Erythroblast (primary cell): ENCODE results near the gene RBMS1.

Experiments
- DNase-seq, 2 experiments: peaks; one replicate each; lab custom pipeline; 2025; lab: John Stamatoyannopoulos, UW
- GATA1 ChIP-seq: IDR thresholded peaks from 2 replicates; pipeline ENCODE4 v1.6.1; 2011; ENCODE audit warnings: low read depth, mild to moderate bottlenecking, control low read depth, low read length, moderate library complexity
- POLR2A ChIP-seq: IDR thresholded peaks from 2 replicates; pipeline ENCODE4 v1.6.1; 2011; ENCODE audit warnings: mild to moderate bottlenecking, low read length

RBMS1 gene

GRCh38 chr2:160471950-160472349, 21.7 kb downstream of the RBMS1 start:
- TF ChIP-seq POLR2A = no peak
- no peak for TF ChIP-seq GATA1
- no peak for DNase-seq

- TF ChIP-seq POLR2A (no peak), GATA1 (no peak)
- no peak for DNase-seq
Measured at GRCh38 chr2:160469621-160470204, 23.9 kb downstream of the RBMS1 start.

- no peak for DNase-seq
- no peak for TF ChIP-seq POLR2A
- TF ChIP-seq GATA1 = no peak
Measured at GRCh38 chr2:160469164-160469563, 24.4 kb downstream of the RBMS1 start.

GRCh38 chr2:160467086-160467485, 26.5 kb downstream of the RBMS1 start:
- no peak for DNase-seq
- TF ChIP-seq GATA1 (no peak), POLR2A (no peak)

GRCh38 chr2:160465406-160465805, 28.2 kb downstream of the RBMS1 start:
- no peak for DNase-seq
- TF ChIP-seq GATA1 (no peak), POLR2A (no peak)

DNA sequence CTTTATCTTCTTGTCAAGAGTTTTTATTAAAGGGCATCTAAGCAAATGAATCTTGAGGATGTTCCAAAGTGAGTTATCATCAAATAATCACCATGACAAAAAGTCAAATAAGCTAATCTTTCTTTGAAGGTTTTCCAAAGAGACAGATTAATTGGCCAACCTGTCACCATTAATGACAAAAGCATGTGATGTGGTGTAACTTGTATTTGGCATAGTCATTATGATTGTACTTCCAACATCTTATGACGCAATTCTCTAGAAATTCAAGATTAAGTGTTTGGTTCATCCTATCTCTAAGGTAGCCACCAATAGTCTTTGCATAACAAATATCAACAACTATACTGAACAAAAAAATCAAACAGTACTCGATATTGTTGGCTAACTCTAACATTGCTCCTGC, 28.6 kb downstream of the RBMS1 start:
- no peak for TF ChIP-seq POLR2A
- TF ChIP-seq GATA1 = no peak
- DNase-seq = no peak

GRCh38 chr2:160464017-160464416, 29.6 kb downstream of the RBMS1 start:
- no peak for DNase-seq
- no peak for TF ChIP-seq GATA1
- TF ChIP-seq POLR2A = no peak

DNA sequence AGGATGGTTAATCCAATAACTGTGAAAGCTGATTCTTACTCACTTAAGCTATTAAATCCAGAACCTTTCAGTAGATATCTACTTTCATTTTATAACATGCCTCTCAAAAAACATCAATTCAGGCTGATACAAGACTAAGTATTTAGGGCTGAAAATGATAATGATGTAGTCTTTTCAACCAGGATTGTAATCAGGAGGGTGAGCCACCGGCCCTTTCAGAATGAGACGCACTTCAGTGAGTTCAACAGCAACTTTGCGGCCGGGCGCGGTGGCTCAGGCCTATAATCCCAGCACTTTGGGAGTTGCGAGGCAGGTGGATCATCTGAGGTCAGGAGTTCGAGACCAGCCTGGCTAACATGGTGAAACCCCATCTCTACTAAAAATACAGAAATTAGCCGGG, 30.4 kb downstream of the RBMS1 start:
- DNase-seq = no peak
- TF ChIP-seq POLR2A (no peak), GATA1 (no peak)

GRCh38 chr2:160460333-160460731, 33.3 kb downstream of the RBMS1 start:
- TF ChIP-seq GATA1 (no peak), POLR2A (no peak)
- DNase-seq = no peak

- no peak for DNase-seq
- TF ChIP-seq GATA1 = no peak
- no peak for TF ChIP-seq POLR2A
Measured at GRCh38 chr2:160459538-160460332, 33.9 kb downstream of the RBMS1 start.

GRCh38 chr2:160458718-160459453, 34.7 kb downstream of the RBMS1 start:
- no peak for TF ChIP-seq GATA1
- no peak for TF ChIP-seq POLR2A
- DNase-seq = no peak

DNA sequence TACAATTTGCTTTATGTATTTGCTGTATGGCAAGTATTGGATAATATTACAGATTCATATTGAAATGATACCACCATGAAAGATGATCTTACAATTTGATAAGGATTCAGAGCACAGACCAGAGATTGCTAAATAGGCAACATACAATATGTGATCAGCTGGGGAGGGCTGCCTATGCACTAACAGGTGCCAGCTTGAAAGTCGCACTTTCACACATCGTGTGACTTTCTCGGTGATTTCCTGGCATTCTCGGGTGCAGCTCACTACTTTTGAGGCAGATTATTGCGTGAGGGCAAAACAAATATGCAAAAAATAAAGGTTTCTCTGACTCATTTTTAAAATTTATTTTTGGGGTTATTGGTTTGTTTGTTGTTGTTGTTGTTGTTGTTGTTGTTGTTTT, 36.0 kb downstream of the RBMS1 start:
- no peak for DNase-seq
- TF ChIP-seq POLR2A = no peak
- no peak for TF ChIP-seq GATA1

GRCh38 chr2:160454070-160454797, 39.4 kb downstream of the RBMS1 start:
- TF ChIP-seq POLR2A (no peak), GATA1 (no peak)
- no peak for DNase-seq

DNA sequence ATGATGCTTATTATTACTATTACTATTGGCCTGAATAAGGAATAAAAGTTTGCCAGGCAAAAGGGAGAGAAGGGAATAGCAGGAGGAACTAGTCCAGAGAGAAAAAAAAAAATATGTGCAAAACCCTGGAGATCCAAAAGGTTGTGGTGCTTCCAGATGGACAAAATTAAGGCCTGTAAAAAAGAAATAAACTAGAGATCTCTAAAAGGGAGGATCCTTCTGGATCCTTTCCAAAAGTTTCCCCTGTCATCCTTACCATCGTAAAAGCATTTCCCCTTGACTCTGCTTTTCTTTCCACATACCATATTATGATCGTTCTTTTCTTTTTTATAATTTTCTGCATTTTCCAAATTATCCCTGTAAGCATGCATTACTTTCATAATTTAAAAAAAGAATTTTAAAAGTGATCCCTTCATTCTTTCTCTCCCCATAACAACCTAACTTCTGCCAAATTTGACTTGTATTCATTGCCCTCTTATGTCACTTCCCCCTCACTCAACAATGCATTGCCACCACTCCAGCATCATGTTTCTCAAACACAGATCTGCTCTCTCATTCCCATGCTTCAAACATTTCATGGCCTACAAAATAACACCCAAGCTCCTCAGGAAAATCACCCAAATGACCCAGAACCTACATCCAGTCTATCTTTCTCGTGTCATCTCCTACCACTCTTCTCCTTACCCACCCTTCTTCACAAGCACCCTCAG, 40.3 kb downstream of the RBMS1 start:
- TF ChIP-seq POLR2A = no peak
- TF ChIP-seq GATA1 = no peak
- DNase-seq = no peak
